KOPT-K1 (cell line): ENCODE data around the gene C1QC.

Source experiments
- H3K27ac ChIP-seq: fragments of 200-600 bp; sonication (generic); 2 replicates; pipeline ENCODE4 v1.5.1; 2016; ENCODE audit warnings: antibody characterized with exemption, mild to moderate bottlenecking, low read depth, low read length; ENCODE audit not compliant: poor library complexity, severe bottlenecking
- H3K36me3 ChIP-seq: fragments of 200-600 bp; sonication (generic); 2 replicates; pipeline ENCODE4 v1.5.1; 2017; ENCODE audit warnings: antibody characterized with exemption, mild to moderate bottlenecking, low read length, moderate library complexity; ENCODE audit not compliant: insufficient read depth
- H3K9me3 ChIP-seq: fragments of 200-600 bp; sonication (generic); 2 replicates; pipeline ENCODE4 v1.5.1; 2017; ENCODE audit warnings: antibody characterized with exemption, low read length, mild to moderate bottlenecking; ENCODE audit not compliant: insufficient read depth, poor library complexity, severe bottlenecking

The C1QC gene

GRCh38 chr1:22612671-22613571 lies 30.5 kb upstream of the C1QC start:
- Histone ChIP-seq H3K27ac (no peak overlapping the region), H3K36me3 (no peaks in the 10 kb centered on the region), H3K9me3 (no peaks in the 10 kb centered on the region)

- H3K9me3 ChIP-seq, result no peaks in the 10 kb centered on the region
- no peak overlapping the region for H3K27ac ChIP-seq
- no peaks in the 10 kb centered on the region for H3K36me3 ChIP-seq
Measured at GRCh38 chr1:22613572-22613918, 29.9 kb upstream of the C1QC start.

DNA sequence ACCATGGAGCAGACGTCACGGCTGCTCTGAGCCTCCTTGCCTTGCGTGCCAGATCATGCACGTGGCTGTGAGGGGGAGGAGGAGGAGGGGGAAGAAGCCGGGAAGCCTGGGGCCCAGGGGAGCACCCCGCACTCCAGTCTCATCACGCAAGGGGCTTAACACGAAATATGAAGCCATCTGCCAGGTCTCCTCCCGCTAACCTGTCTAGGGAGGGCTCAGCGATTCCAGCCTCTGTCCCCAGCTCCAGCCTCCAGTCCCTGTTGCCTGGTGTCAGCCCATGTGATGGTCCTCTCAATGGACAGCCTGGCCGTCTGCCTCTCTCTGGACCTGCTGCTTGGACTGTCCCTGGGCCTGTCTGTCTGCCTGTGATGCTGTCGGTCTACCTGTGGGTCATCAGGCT lies 29.5 kb upstream of the C1QC start:
- H3K36me3 ChIP-seq, result no peaks in the 10 kb centered on the region
- H3K9me3 ChIP-seq, result no peaks in the 10 kb centered on the region
- H3K27ac ChIP-seq, result no peak overlapping the region

DNA sequence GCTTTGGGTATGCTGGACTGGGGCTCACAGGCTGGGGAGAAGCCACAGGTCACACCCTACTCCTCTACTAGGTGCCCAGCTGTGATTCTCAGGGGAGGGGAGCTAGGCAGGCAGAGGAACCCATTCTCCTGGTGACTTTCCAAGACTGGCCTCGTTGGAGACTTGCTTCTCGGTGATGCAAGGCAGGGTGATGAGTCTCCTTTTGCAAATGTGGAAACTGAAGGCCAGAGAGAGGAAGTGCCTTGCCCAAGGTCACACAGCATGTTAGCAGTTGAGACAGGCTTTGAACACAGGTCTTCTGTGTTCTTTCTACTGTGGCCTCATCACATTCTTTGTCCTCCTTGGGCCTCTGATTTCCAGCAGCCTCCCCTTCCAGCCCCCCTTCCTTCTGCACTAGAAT lies 27.5 kb upstream of the C1QC start:
- H3K36me3 ChIP-seq, result no peaks in the 10 kb centered on the region
- no peaks in the 10 kb centered on the region for H3K9me3 ChIP-seq
- H3K27ac ChIP-seq, result no peak overlapping the region

- H3K9me3 ChIP-seq, result no peaks in the 10 kb centered on the region
- no peaks in the 10 kb centered on the region for H3K36me3 ChIP-seq
- no peak overlapping the region for H3K27ac ChIP-seq
Measured at GRCh38 chr1:22616571-22616970, 26.9 kb upstream of the C1QC start.

- H3K36me3 ChIP-seq, result no peaks in the 10 kb centered on the region
- H3K9me3 ChIP-seq, result no peaks in the 10 kb centered on the region
- no peak overlapping the region for H3K27ac ChIP-seq
Measured at GRCh38 chr1:22618056-22618455, 25.4 kb upstream of the C1QC start.

DNA sequence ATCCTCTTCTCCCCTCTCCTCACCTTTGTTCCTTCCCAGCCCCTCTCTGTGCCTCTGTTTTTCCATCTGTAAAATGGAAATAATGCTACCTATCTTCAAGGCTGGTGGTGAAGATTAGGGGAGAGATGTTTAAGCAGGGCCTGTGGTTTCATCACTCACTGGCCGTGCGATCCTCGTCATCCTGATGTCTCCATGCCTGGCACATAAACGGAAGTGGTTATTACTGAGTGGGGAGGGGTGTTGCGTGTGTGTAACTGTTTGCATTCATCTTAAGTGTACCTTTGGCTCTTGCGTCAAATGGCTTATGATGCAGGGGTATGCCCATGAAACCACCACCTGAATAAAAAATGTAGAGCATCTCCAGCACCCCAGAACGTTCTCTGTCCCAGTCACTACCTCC lies 24.2 kb upstream of the C1QC start:
- H3K27ac ChIP-seq, result no peak overlapping the region
- H3K9me3 ChIP-seq, result no peaks in the 10 kb centered on the region
- no peaks in the 10 kb centered on the region for H3K36me3 ChIP-seq

DNA sequence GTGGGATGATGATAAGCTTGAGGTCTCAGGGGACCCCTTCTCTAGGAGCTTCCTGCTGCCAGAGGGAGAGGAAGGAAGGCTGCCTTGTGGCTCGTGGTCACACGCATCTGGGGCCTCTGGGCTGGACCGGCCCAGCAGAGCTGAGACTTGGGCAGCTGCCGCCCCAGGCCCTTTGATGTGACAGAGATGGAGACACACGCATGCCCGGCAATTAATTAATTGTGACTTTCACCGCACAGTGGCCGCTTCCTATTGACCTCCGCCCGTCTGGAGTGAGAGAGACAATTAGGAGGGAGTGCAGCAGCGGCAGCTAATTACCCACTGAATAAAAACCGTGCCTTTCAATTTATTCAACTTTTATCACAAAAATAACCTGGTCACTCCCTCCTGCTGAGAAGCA lies 23.6 kb upstream of the C1QC start:
- H3K27ac ChIP-seq, result no peak overlapping the region

DNA sequence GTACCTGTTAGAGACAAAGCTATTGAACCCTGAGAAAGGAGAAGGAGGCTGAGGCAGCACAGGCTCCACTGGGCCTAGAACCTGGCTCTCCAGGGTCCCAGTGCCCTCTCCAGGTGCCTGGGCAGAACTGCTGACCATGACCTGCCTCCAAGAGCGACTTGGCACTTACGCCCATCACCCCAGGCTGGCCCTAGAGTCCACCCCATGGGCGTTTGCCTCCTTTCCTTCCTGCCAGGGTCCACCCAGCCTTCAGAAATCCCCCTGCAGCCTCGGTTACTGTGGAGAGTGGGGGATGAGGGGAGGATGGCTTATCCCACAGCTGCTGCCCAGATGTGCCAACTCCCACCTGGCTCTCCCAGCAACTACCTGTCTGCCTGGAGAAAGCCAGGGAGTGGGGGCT lies 21.7 kb upstream of the C1QC start:
- Histone ChIP-seq H3K27ac (no peak overlapping the region), H3K36me3 (no peaks in the 10 kb centered on the region), H3K9me3 (no peaks in the 10 kb centered on the region)

More for the DNA sequence above, 23.6 kb upstream of the C1QC start:
- Histone ChIP-seq H3K36me3 (no peaks in the 10 kb centered on the region), H3K9me3 (no peaks in the 10 kb centered on the region)

DNA sequence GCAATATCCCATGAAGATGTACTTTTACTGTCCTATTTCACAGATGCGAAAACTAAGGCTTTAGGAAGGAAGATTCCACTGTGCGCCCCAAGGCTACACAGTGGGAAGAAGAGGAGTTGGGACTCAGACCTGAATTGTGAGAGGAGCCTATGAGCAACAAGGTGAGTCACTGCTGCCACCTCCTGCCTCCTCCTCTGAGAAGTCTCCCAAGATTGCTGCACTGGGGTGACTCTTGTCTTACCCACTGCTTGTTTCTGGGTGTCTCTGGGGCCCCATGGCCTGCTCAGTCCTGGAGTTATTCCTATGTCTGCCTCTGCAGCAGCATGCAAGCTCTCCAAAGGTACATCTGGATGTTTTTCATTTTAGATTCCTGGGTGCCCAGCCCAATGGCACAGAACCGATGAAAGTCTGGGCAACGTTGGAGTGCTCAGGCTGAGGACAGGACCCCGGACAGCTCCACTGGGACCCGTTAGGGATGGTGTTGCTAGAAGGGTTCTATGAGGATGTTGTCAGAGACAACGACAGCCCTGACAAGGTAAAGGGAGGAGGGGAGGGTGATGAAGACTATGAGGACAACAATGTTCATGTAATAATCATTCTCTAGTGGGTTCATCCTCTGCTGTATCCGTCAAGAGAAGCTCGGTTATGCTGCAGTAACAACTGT lies 18.0 kb upstream of the C1QC start:
- H3K27ac ChIP-seq, result no peak overlapping the region
- no peaks in the 10 kb centered on the region for H3K36me3 ChIP-seq
- H3K9me3 ChIP-seq, result no peaks in the 10 kb centered on the region

- Histone ChIP-seq H3K27ac (no peak overlapping the region), H3K36me3 (no peaks in the 10 kb centered on the region), H3K9me3 (no peaks in the 10 kb centered on the region)
Measured at GRCh38 chr1:22626237-22627157, 16.9 kb upstream of the C1QC start.

DNA sequence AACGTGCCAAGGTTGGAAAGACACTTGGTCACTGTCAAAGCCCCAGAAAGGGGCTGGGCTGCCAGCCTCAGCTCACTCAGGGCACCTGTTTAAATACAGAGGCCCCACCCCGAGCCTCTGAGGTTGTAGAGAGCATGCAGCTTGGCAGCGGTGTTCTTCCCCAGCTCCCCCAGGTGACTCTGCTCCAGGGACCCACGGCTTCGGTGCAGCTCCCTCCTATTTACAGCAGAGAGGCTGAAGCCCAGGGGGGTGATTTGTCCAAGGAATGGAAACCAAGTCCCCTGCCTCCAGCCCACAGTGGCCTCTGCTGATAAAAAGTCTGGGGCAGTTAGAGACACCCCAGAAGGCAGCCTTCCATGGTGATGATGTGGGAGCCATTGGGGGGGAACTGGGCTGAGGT lies 16.1 kb upstream of the C1QC start:
- Histone ChIP-seq H3K9me3 (no peaks in the 10 kb centered on the region), H3K27ac (no peak overlapping the region), H3K36me3 (no peaks in the 10 kb centered on the region)

DNA sequence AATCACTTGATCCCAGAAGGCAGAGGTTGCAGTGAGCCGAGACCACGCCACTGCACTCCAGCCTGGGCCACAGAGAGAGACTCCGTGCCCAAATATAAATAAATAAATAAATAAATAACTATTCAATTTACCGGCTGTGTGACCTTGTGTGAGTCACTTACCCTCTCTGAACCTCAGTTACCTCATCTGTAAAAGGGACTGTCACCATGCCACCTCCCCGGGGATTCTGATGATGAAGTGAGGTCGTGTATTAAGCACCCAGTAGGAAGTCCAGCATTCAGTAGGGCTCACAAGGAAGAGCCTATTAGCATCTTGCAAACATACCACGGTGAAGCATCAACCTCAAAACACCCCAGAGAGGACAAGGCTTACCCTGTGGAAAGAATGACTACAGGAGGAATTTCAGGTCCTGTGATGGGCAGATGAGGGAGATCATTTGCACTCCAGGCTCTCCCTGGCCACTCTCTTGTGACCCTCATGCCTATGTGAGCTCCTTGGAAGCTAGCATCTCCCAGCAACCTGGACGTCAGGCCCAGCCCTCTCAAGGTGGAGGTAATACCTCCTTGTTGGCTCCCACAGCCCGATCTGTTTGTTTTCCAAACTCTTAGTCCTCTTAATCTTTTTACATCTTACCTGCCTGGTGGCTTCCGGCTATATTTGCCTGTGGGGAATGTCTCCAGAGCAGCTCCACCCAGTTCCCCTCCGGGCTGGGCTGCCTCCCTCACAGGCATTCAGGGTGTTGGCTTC lies 14.6 kb upstream of the C1QC start:
- H3K36me3 ChIP-seq, result no peaks in the 10 kb centered on the region
- no peak overlapping the region for H3K27ac ChIP-seq
- H3K9me3 ChIP-seq, result no peaks in the 10 kb centered on the region

DNA sequence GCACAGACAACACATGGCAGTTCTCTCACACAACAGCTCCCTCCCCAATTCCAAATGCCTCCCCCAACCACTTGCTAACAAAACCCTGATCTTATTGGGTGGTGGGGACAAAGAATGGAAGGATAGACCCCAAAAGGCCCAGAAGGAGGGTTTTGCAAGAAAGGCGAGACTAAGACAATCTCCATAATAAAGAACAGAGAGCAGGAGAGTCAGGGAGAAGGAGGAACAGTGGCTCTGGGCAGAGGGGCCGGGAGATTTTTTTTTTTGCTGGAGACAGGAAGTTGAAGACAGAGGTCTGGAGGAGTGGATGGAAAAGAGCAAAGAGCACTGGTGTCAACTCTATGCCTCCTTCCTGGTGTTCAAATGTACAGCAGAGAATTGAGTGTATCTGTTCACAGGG lies 13.5 kb upstream of the C1QC start:
- Histone ChIP-seq H3K9me3 (peaks cover 8% of the 10 kb centered on the region), H3K27ac (no peak overlapping the region), H3K36me3 (no peaks in the 10 kb centered on the region)
